GM12878 (cell line): Measurements from ENCODE around the gene NR3C1. TPM values are rescaled to one million over a fixed set of nuclear protein-coding genes. Genes with fewer than 3 reads are reported as not detected.

Experiments
- ATAC-seq: fragments of 200-7000 bp; cut with Tn5 transposase; 3 replicates; pipeline ENCODE4 v1.9.1; 2020; ENCODE audit warnings: mild to moderate bottlenecking, moderate library complexity
- BruUV-seq: library from RNA; stranded (reverse); fragments of 400-500 nt; replicated peaks from 2 replicates; lab custom pipeline; 2021; lab: Mats Ljungman, UMichigan
- CTCF ChIA-PET: fragments of 300-600 bp; sonication (Branson Sonifier 250); formaldehyde crosslinking; extraction: SDS; loops from one replicate; lab custom pipeline; 2021; ENCODE audit warnings: inconsistent platforms; lab: Yijun Ruan, JAX
- POLR2A ChIA-PET: fragments of 350-600 bp; formaldehyde crosslinking; extraction: SDS; loops from one replicate; lab custom pipeline; 2021; ENCODE audit warnings: inconsistent platforms; lab: Charles Lee
- RAD21 ChIA-PET: fragments of 300-600 bp; sonication (Branson Sonifier 250); formaldehyde crosslinking; loops from one replicate; lab custom pipeline; 2023; ENCODE audit warnings: antibody characterized with exemption; ENCODE audit not compliant: unreplicated experiment; lab: Charles Lee
- SMC1A ChIA-PET: fragments of 300-600 bp; sonication (Branson Sonifier 250); formaldehyde crosslinking; loops from one replicate; lab custom pipeline; 2023; ENCODE audit not compliant: unreplicated experiment, uncharacterized antibody; lab: Charles Lee
- DNase-seq: peaks from one replicate; pipeline ENCODE4 v3.0.0-alpha.2; 2011; ENCODE audit warnings: low read depth, low spot score
- FAIRE-seq: peaks from 3 replicates; lab custom pipeline; 2011; peaks lifted over from hg19 to GRCh38; lab: Jason Lieb, UNC
- H2AFZ ChIP-seq: 2 replicates; pipeline ENCODE4 v1.6.0; 2011; ENCODE audit warnings: low read depth, low read length, control low read depth; ENCODE audit not compliant: control insufficient read depth
- H3K27ac ChIP-seq: 2 replicates; pipeline ENCODE4 v1.5.1; 2011; ENCODE audit warnings: control low read depth; ENCODE audit not compliant: control insufficient read depth, insufficient read depth
- H3K27me3 ChIP-seq, 2 experiments: replicated peaks in 1 of 2; 2 replicates each; pipeline versions ENCODE4 v1.6.0 to v1.6.1; 2011; ENCODE audit warnings: low read length in 1 of 2; ENCODE audit not compliant: control insufficient read depth in 2 of 2, insufficient read depth in 2 of 2
- H3K36me3 ChIP-seq, 2 experiments: 2 replicates each; pipeline ENCODE4 v1.5.1; 2011; ENCODE audit warnings: low read length in 1 of 2; ENCODE audit not compliant: control insufficient read depth in 2 of 2, insufficient read depth in 2 of 2
- H3K4me1 ChIP-seq: 2 replicates; pipeline ENCODE4 v1.6.1; 2011; ENCODE audit warnings: mild to moderate bottlenecking, low read length, moderate library complexity, mixed read lengths; ENCODE audit not compliant: control insufficient read depth, insufficient read depth
- H3K4me2 ChIP-seq: 2 replicates; pipeline ENCODE4 v1.6.0; 2011; ENCODE audit warnings: control low read depth; ENCODE audit not compliant: control insufficient read depth, insufficient read depth
- H3K4me3 ChIP-seq: fragments of 200-600 bp; sonication (generic); 2 replicates; pipeline ENCODE4 v1.5.1; 2016
- H3K79me2 ChIP-seq: 2 replicates; pipeline ENCODE4 v1.6.0; 2011; ENCODE audit warnings: low read length; ENCODE audit not compliant: control insufficient read depth, insufficient read depth
- H3K9ac ChIP-seq: 2 replicates; pipeline ENCODE4 v1.8.0; 2011; ENCODE audit warnings: low read length, control low read depth, mixed read lengths; ENCODE audit not compliant: control insufficient read depth, insufficient read depth
- H3K9me3 ChIP-seq: replicated peaks from 3 replicates; pipeline ENCODE4 v1.5.1; 2011; ENCODE audit warnings: mild to moderate bottlenecking, low read length; ENCODE audit not compliant: control insufficient read depth, insufficient read depth
- H4K20me1 ChIP-seq: 2 replicates; pipeline ENCODE4 v1.6.0; 2011; ENCODE audit not compliant: control insufficient read depth, insufficient read depth
- EP300 ChIP-seq, 2 experiments: fragments of 150-350 bp in 1 of 2; IDR thresholded peaks; 2 replicates each; pipeline ENCODE4 v1.6.1; 2011 to 2012; ENCODE audit warnings: low read depth in 2 of 2, low read length in 2 of 2, borderline replicate concordance in 1 of 2, improper control_type of control experiment in 1 of 2, inconsistent platforms in 1 of 2; ENCODE audit not compliant: control insufficient read depth in 1 of 2
- ETV6 ChIP-seq, 2 experiments: fragments of 450-650 bp in 1 of 2; IDR thresholded peaks in 1 of 2; conservative IDR thresholded peaks in 1 of 2; 2 replicates each; pipeline ENCODE4 v1.6.1; 2014; ENCODE audit warnings: antibody characterized with exemption in 1 of 2, borderline replicate concordance in 1 of 2, low read depth in 1 of 2, mild to moderate bottlenecking in 1 of 2, moderate library complexity in 1 of 2
- IKZF1 ChIP-seq: fragments of 450-650 bp; conservative IDR thresholded peaks from 2 replicates; pipeline ENCODE4 v1.6.1; 2017; ENCODE audit warnings: antibody characterized with exemption, mild to moderate bottlenecking
- RB1 ChIP-seq: fragments of 450-650 bp; formaldehyde crosslinking; IDR thresholded peaks from 2 replicates; pipeline ENCODE4 v1.6.1; 2017; ENCODE audit warnings: mild to moderate bottlenecking, borderline replicate concordance
- RELA ChIP-seq: fragments of 450-650 bp; IDR thresholded peaks from 2 replicates; pipeline ENCODE4 v1.8.0; 2014; ENCODE audit warnings: borderline replicate concordance; ENCODE audit not compliant: partially characterized antibody
- SIX5 ChIP-seq: IDR thresholded peaks from 2 replicates; pipeline ENCODE4 v1.6.1; 2011; ENCODE audit warnings: mild to moderate bottlenecking, low read depth, low read length, moderate library complexity; ENCODE audit not compliant: severe bottlenecking
- SMAD5 ChIP-seq: IDR thresholded peaks from 2 replicates; pipeline ENCODE4 v1.6.1; 2016; ENCODE audit warnings: antibody characterized with exemption, low read depth
- TCF7 ChIP-seq: IDR thresholded peaks from 2 replicates; pipeline ENCODE4 v1.6.1; 2014; ENCODE audit warnings: antibody characterized with exemption, borderline replicate concordance
- ZNF384 ChIP-seq: IDR thresholded peaks from 2 replicates; pipeline ENCODE4 v1.6.1; 2012; ENCODE audit warnings: low read depth, mild to moderate bottlenecking, low read length, improper control_type of control experiment, borderline replicate concordance
- ZNF622 ChIP-seq: fragments of 450-650 bp; IDR thresholded peaks from 2 replicates; pipeline ENCODE4 v1.6.1; 2017; ENCODE audit warnings: mild to moderate bottlenecking, inconsistent platforms
- WGBS: methylation state at CpG from one replicate; pipeline ENCODE4 v1.1.6; 2016; ENCODE audit warnings: low lambda C conversion rate; ENCODE audit not compliant: insufficient replicate concordance, insufficient coverage; ENCODE audit errors: missing lambda C conversion rate; 5-methylcytosine and 5-hydroxymethylcytosine counted together
- in situ Hi-C: fragments of 300-500 bp; cut with MboI; formaldehyde crosslinking; loops from 9 replicates; pipeline ENCODE4 v1.14.3; 2018; ENCODE audit warnings: mixed read lengths
- intact Hi-C: fragments of 100-400 bp; cut with micrococcal nuclease; formaldehyde crosslinking; loops from one replicate; pipeline ENCODE4 v1.14.2; 2022; ENCODE audit not compliant: unreplicated experiment
- polyA plus RNA-seq, 11 experiments: library from polyadenylated mRNA; depleted of rRNA in 4 of 11; unstranded in 6 of 11; stranded (reverse) in 5 of 11; fragments of >200 nt; fragmentation: Nextera tagmentation in 4 of 11; fragmentation: Illumina TruSeq in 1 of 11; extraction: Ambion mirVana in 4 of 11; extraction: Trizol in 1 of 11; gene quantifications; 1 replicate in 1 of 11; 2 replicates in 10 of 11; pipeline versions ENCODE4 v1.2.1 to v1.2.3, GENCODE V29; 2011 to 2016; ENCODE audit warnings: inconsistent platforms in 2 of 11, missing spikeins in 2 of 11, low read depth in 1 of 11
- total RNA-seq, 4 experiments: library from RNA; depleted of rRNA in 3 of 4; stranded (reverse); fragments of >200 nt in 3 of 4; fragmentation: Illumina TruSeq in 1 of 4; extraction: Trizol in 1 of 4; gene quantifications; 2 replicates each; pipeline versions ENCODE4 v1.2.1 to v1.2.3, GENCODE V29; 2013 to 2021

The NR3C1 gene
- total and polyA plus RNA-seq, 10 of the 15 experiments (the other 5 are each of a cell fraction or from before 2014, with no cell fraction given): 49.7 to 141 (median 109) TPM

GRCh38 chr5:143440448-143441115, 37.1 kb upstream of the NR3C1 start:
- Histone ChIP-seq H3K4me1 (peaks cover 4% of the 10 kb centered on the region), H2AFZ (no peak overlapping the region), H3K9ac (no peak overlapping the region), H4K20me1 (no peaks in the 10 kb centered on the region), H3K27me3 (no peaks in the 10 kb centered on the region), H3K4me2 (no peak overlapping the region), H3K36me3 (no peaks in the 10 kb centered on the region), H3K4me3 (no peak overlapping the region), H3K9me3 (no peaks in the 10 kb centered on the region), H3K79me2 (no peaks in the 10 kb centered on the region), H3K27ac (no peak overlapping the region)
- no TSS peak for BruUV-seq
- TF ChIP-seq IKZF1 (no peak), SIX5 (no peak), SMAD5 (no peak), RELA (no peak), TCF7 (no peak), ZNF384 (no peak), EP300 (IDR thresholded peaks at IDR 0.05; ENCODE audit: borderline replicate concordance in 1 of 2, control insufficient read depth in 1 of 2, low read depth in 2 of 2, low read length in 2 of 2) (no peak), ETV6 (conservative IDR thresholded peaks at IDR 0.05 in 1 of 2, IDR thresholded peaks at IDR 0.05 in 1 of 2; ENCODE audit: borderline replicate concordance in 1 of 2, low read depth in 1 of 2) (no peak), RB1 (no peak), ZNF622 (no peak)
- ChIA-PET RAD21 (no interaction called here), POLR2A (interaction anchor here (0.9 kb wide), 1 partner anchor 251 kb away, joined by 3 read pairs; no protein-coding TSS in a partner anchor), SMC1A (interaction anchor here (0.7 to 2.2 kb wide), 6 partner anchors 14 to 384 kb away, joined by 3 to 8 read pairs (median 4); no protein-coding TSS in a partner anchor), CTCF (interaction anchor here (1.2 to 2.1 kb wide), 3 partner anchors 10 to 31 kb away, joined by 3 to 7 read pairs (median 3); no protein-coding TSS in a partner anchor)
- ATAC-seq (peak; percentile 18; the same call in 1 of the 3 replicates), FAIRE-seq (no peak), DNase-seq (no peak)
- 72% methylated on average over 2 of the region's 2 CpGs for WGBS
- in situ Hi-C loops (no loop called here), intact Hi-C loops (no loop called here)
